DMS 273 (cell line): Measurements from ENCODE around the gene PRAMEF20.
"Not testable (repeated sequence)": the region's sequence is repeated elsewhere in the genome, so short reads cannot be mapped to it uniquely, and the experiment has no call there.

ENCODE experiments used
- DNase-seq: peaks from one replicate; lab custom pipeline; 2025; ENCODE audit not compliant: unreplicated experiment; lab: John Stamatoyannopoulos, UW

The PRAMEF20 gene

DNA sequence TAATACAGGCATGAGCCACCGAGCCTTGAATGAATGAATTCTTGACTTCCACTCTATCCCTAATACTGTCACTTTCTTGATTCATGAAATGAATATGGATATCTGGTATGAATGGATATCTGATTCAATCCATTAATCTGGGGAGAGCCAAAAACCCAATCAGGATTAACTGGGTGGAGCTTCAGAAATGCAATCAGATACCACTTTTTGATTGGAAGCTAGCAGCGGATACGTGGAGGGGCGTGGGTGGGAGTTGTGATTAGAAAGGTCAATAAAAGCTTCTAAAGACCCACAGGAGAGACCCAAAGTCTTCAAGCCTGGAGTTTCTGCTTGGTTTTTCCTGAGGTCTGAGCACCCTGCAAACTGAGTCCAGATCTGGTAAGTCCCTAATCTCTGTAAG lies at the start of gene PRAMEF20:
Gene PRAMEF20 (plus strand): TSS at position 301 of the 400 bp plus-strand sequence. CDS start 5,905 bp downstream, outside the sequence.
- DNase-seq = not testable (repeated sequence)

DNA sequence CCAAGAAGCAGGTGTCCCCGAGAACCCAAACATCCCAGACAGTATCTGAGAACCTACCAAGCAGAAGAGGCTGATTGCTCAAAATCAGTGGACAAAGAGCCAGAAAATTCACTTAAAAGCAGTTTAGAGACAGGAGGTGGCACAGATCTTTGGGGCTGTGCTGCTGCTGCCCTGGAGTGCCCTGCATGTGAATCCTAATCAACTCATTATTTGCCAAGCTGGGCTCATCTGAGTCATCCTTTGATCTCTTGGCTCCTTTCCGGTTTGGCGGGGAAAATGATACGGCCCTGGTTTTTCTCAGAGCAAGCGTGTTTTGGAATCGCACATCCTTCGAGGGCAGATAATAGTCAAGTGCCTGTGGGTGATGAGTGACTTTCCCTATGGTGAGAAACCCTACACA lies 47.9 kb upstream of the PRAMEF20 start:
- not testable (repeated sequence) for DNase-seq

DNA sequence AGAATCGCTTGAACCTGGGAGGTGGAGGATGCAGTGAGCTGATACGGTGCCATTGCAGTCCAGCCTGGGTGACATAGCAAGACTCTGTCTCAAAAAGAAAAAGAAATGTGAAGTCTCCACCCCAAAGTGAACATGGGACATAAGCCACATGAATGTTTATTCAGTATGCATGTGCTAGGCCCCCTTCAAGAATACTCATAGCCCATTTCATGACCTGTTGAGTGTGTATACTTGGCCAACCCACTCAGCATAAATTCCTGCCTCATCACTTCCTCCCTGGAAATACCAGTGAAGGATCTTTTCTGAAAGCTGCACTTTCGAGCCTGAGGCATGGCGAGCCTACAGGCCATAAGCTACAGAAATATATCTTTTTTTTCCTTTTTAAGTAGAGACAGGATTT lies 45.3 kb upstream of the PRAMEF20 start:
- not testable (repeated sequence) for DNase-seq

DNA sequence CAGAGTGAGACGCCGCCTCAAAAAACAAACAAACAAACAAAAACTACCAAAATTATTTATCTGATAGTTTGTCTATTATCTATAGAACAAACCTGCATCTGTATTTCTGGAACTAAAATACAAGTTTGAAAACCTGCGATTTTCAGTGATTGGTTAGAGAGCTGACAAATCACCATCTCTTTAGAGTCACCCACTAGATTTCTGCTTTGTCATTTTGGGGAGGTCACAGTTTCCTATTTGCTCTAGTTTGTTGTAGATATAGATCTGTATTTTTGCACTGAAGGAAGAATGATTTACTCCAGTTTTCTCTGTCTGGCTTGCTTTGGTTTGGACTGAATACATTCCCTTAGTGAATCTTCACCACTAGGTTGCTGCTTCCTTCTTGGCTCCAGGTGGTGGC lies 43.7 kb upstream of the PRAMEF20 start:
- DNase-seq = not testable (repeated sequence)

DNA sequence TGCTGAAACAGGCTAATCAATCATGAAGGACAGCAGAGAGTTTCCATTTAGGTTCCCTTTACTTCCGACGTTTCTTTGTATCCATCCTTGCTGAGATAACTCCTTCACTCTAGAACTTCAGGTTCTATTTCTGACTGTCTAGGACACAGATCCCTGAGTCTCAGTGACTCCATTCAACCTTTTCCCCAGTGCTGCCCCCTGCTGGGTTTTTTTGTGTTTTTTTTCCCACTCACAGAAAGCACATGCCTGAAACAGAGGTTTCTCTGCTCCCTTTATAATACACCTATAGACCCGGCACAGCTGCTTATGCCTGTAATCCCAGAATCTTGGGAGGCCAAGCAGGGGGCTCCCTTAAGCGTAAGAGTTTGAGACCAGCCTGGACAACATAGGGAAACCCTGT lies 41.7 kb upstream of the PRAMEF20 start:
- peak; percentile 50 for DNase-seq

DNA sequence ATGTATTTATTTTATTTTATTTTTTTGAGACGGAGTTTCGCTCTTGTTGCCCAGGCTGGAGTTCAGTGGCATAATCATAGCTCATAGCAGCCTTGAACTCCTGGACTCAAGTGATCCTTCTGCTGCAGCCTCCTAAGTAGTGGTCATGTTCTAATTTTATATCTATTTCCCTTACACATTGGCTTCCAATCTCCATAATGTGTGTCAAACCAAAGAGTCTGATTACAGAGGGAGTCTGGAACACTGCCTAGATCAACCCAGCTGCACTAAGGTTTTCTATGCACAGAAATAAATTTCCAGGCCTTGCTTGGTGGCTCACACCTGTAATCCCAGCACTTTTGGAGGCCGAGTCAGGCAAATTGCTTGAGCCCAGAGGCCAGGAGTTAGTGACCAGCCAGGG lies 31.3 kb upstream of the PRAMEF20 start:
- DNase-seq = not testable (repeated sequence)

DNA sequence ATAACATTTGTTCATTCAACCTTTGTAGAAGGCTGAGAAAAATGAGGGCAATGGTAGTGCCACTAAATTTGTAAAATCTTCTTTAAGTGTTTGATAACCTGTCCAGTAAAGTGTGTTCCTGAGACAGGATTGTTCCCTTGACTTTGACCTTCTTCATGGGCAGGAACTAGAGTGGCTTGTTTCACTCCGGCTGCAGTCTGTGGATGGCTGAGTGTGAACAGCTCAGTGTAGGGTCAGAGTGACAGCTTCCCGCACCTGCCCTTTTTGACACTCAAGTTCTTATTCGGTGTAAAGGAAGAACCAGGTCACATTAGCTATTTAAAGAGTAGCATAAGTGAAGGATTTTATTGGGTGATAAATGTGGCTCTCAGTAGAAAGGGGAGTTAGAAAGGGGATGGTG lies 29.9 kb upstream of the PRAMEF20 start:
- not testable (repeated sequence) for DNase-seq

DNA sequence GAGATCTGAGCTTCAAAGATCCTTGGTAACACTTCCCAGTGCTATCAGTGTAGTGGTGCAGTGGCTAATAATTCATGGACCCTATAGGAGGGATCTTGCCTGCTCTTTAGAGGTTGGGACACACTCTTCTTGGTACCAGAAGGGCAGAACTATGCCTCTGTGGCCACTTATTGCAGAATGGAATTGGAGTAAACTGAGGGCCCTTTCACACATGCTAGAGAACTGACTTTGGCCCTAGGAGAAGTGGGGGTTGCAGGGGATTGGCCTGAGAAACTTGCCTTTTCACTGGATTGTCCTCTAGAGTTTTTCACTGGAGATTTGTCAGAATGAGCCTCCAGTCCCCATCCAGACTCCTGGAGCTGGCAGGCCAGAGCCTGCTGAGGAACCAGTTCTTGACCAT lies 20.9 kb upstream of the PRAMEF20 start, which contains the start of gene PRAMEF17:
Gene PRAMEF17 (plus strand): TSS at position 301 of the 400 bp plus-strand sequence. CDS start 26 bp downstream, at position 327.
- not testable (repeated sequence) for DNase-seq

DNA sequence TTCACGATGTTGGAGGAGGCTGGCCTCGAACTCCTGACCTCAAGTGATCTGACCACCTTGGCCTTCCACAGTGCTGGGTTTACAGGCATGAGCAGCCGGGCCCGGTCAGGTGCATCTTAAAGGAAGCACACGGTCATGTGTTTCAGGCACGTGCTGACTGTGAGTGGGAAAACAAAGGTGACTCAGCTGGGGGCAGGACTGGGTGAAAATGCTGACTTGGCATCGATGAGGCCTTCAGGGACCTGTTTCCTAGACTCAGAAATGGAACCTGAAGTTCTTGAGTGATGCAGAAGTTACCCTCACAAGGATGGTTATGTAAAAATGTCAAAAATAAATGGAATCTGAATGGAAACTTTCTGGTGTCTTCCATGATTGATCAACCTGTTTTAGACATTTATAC lies 17.2 kb upstream of the PRAMEF20 start:
- not testable (repeated sequence) for DNase-seq

DNA sequence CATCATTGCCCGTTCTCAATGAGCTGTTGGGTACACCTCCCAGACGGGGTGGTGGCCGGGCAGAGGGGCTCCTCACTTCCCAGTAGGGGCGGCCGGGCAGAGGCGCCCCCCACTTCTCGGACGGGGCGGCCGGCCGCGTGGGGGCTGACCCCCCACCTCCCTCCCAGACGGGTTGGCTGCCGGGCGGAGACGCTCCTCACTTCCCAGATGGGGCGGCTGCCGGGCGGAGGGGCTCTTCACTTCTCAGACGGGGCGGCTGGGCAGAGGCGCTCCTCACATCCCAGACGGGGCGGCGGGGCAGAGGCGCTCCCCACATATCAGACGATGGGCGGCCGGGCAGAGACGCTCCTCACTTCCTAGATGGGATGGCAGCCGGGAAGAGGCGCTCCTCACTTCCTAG lies 15.5 kb upstream of the PRAMEF20 start:
- DNase-seq = not testable (repeated sequence)

DNA sequence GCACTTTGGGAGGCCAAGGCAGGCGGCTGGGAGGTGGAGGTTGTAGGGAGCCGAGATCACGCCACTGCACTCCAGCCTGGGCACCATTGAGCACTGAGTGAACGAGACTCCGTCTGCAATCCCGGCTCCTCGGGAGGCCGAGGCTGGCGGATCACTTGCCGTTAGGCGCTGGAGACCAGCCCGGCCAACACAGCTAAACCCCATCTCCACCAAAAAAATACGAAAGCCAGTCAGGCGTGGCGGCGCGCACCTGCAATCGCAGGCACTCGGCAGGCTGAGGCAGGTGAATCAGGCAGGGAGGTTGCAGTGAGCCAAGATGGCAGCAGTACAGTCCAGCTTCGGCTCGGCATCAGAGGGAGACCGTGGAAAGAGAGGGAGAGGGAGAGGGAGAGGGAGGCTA lies 14.9 kb upstream of the PRAMEF20 start:
- DNase-seq = not testable (repeated sequence)

DNA sequence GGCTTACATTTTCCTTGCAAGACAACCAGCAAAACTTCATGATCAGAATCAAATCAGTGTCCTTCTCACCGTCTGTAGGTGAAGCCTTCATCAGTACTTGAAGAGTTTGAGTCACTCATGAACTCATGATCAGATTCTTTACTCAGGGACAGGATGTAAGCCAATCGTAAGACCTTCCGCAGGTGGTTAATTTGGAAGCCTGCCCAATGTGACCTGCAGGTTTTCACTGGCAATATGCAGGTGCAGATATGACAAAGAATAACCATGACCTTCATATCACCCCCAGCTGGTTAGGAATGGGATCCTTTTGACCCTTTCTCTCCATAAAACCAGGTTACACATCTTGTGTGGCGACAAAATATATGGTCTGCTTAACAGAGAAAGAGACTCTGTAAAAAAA lies 2.4 kb upstream of the PRAMEF20 start:
- no peak for DNase-seq

DNA sequence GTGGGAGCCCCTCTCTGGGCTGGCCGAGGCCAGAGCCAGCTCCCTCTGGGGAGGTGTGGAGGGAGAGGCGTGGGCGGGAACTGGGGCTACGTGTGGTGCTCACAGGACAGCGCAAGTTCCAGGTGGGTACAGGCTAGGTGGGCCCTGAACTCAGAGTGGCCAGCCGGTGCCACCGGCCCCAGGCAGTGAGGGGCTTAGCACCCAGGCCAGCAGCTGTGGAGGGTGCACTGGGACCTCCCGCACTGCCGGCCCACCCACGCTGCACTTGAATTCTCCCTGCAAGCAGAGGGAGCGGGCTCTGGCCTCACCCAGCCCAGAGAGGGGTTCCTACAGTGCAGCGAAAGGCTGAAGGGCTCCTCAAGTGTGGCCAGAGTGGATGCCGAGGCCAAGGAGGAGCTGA lies 20.2 kb downstream of the PRAMEF20 start:
- DNase-seq = no peak

DNA sequence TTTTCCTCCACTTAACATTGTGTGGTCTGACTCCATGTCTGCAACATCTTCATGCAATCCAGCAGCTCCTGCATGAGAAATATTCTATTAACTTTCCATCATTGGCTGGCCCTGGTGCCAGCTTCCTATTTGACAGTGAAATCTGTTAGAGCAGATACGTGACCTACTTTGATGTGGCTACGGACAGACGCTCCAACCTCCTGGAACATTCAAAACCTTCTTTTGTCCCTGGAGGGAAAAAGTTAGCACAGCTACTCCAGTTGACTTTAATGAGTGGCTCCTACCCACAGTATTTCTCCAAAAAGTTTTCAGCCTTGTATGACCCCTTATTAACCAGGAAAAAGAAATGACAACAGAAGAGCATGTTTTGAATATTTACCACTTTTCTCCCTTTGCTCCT lies 22.0 kb downstream of the PRAMEF20 start:
- DNase-seq = no peak

DNA sequence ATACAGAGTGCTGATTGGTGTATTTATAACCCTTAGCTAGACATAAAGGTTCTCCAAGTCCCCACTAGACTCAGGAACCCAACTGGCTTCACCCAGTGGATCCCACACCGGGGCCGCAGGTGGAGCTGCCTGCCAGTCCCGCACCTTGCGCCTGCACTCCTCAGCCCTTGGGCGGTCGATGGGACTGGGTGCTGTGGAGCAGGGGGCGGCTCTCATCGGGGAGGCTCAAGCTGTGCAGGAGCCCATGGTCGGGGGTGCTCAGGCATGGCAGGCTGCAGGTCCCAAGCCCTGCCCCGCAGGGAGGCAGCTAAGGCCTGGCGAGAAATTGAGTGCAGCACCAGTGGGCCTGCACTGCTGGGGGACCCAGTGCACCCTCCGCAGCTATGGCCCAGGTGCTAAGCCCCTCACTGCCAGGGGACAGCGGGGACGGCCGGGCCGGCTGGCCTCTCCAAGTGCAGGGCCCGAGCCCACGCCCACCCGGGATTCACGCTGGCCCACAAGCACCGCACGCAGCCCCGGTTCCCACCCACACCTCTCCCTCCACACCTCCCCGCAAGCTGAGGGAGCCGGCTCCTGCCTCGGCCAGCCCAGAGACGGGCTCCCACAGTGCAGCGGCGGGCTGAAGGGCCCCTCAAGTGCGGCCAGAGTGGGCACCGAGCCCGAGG lies 23.6 kb downstream of the PRAMEF20 start:
- DNase-seq = not testable (repeated sequence)

DNA sequence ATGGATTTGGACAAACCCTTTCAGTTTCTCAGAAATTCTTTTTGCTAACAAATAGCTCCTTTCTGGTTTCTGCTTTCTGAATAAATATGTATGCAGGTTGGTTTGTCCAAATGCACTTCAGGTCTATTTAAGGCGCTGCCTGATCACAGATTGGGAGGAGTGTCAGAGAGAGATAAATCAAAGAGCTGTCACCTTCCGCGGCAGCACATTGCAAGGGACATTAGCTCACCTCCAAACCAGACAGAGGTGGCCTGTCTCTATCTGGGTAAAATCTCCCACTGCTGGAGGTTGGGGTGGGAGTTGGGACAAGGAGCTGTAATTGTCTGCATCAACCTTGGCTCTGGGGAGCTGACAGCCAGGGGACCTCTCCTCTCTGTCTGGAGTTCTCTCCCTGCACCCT lies 25.2 kb downstream of the PRAMEF20 start:
- DNase-seq = peak; percentile 17

DNA sequence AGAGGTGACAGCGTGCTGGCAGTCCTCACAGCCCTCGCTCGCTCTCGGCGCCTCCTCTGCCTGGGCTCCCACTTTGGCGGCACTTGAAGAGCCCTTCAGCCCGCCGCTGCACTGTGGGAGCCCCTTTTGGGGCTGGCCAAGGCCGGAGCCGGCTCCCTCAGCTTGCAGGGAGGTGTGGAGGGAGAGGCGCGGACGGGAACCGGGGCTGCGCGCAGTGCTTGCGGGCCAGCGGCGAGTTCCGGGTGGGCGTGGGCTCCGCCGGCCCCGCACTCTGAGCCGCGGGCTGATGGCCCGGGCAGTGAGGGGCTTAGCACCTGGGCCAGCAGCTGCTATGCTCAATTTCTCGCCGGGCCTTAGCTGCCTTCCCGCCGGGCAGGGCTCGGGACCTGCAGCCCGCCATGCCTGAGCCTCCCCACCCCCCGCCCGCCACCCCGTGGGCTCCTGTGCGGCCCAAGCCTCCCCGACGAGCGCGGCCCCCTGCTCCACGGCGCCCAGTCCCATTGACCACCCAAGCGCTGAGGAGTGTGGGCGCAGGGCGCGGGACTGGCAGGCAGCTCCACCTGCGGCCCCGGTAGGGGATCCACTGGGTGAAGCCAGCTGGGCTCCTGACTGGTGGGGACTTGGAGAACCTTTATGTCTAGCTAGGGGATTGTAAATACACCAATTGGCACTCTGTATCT lies 29.0 kb downstream of the PRAMEF20 start:
- not testable (repeated sequence) for DNase-seq

DNA sequence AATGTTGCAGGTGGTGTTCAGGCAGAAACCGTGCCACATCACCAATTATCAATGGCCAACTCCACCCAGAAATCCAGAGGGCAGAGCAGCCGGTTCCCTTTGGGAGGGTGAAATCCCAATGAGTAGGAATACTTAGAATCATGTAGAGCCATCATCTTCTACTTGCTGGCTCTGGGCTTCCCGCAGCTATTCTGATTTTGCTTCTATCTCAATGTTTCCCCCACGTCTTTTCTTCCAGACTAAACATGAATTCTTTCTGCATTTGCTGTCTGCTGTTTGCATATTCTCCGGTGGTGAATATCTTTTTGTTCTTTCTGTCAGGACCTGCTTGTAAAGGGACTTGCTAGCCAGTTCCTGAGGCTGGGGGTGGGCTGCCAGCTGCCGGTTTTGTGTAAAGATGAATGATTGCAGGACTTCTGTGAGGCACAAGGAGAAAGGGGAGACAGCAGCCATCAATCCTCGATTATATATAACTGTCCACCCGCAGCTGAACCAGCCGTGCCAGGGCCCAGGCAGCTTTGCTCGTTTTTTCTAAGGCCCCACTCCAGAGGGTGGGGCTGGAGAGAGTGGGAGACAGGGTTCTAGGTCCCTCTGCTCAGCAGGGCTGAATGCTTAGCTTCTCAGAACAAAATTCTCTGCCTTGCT lies 33.2 kb downstream of the PRAMEF20 start:
- DNase-seq = no peak

DNA sequence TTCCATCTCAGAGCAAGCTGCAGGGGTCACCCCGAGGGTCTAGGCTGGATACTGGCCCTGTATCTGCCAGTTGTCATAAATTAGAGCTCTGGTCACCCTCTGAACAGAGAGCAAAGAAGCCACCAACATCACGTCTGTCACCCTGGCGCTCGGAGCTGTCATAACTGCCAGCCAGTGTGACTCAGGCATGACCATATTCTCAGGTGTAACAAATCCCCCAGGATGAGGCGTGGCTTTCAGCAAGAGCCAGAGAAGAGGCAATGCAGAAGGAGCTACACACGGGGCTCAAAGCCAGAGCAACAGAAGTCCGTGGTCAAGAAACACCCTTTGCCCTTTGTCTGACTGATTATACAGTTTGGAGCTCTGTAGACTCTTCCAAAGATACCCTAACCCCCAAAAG lies 40.0 kb downstream of the PRAMEF20 start:
- DNase-seq = no peak

DNA sequence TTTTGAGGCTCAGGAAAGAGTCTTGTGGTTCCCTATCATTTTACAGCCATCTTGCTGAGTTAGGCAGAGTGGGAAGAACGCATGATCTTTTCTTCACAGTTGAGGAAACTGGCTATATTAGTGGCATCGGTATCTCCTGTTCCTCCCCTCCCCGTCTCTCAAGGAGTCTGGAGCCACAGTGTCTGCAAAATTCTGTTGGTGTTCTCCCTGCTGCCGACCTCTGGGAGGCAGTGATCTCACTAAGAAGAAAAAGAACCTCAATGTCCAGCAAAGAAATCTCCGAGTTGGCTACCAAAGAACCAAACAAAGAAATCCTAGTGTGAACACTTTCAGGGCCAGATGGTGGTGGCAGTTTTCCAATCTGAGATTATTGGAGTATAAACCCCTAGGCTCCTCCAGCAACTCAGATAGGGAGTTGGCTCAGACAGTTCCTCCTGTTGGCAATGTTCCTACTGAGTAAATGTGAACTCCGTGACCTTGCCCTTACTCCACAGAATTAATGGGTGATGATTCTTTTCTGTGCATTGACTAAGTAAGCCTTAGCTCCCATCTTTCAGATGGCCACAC lies 41.2 kb downstream of the PRAMEF20 start:
- peak; percentile 80 for DNase-seq

DNA sequence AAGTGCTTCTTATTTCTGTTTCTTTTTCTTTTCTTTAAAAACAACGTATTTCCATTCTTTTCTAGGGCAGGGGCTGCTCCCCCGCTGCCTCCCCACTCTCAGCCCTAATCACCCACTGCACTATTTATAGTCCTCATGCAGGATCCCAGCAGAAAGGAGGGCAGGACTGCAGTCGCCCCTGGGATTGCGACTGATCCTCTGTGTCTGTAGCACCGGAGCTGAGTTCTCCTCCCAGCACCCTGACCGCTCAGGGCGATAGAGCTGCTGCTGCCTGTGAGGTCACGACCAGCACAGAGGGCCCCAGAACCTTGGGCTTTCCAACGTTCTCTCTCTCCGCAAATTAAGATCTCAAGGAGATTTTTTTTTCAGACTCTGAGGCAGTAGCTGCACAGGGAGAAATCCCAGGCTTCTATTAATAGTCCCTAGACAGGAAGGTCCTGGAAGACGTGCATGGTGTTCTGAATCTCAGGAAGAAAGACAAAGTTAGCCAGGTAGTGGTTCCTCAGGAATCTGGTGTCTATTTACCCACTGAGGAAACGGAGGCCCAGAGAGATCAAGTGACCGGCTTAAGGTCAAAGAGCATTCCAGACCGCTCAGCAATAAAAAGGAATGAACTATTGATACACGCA lies 46.8 kb downstream of the PRAMEF20 start:
- no peak for DNase-seq
